Retinal pigment epithelial cell (primary cell): ENCODE measurements around the gene TCF23.
"Not testable (repeated sequence)": the region's sequence is repeated elsewhere in the genome, so short reads cannot be mapped to it uniquely, and the experiment has no call there.

ENCODE experiments used
- DNase-seq: peaks from one replicate; pipeline ENCODE4 v3.0.0-alpha.2; 2010; ENCODE audit warnings: low read depth
- H3K4me3 ChIP-seq: 2 replicates; pipeline ENCODE4 v1.5.1; 2011; ENCODE audit warnings: mild to moderate bottlenecking, low read length, control low read depth, moderate library complexity
- TF ChIP-seq, protein P1 (sequence below): conservative IDR thresholded peaks from 2 replicates; pipeline ENCODE4 v1.5.1; 2011; ENCODE audit warnings: low read depth, low read length, control low read depth, inconsistent platforms

The TCF23 gene

DNA sequence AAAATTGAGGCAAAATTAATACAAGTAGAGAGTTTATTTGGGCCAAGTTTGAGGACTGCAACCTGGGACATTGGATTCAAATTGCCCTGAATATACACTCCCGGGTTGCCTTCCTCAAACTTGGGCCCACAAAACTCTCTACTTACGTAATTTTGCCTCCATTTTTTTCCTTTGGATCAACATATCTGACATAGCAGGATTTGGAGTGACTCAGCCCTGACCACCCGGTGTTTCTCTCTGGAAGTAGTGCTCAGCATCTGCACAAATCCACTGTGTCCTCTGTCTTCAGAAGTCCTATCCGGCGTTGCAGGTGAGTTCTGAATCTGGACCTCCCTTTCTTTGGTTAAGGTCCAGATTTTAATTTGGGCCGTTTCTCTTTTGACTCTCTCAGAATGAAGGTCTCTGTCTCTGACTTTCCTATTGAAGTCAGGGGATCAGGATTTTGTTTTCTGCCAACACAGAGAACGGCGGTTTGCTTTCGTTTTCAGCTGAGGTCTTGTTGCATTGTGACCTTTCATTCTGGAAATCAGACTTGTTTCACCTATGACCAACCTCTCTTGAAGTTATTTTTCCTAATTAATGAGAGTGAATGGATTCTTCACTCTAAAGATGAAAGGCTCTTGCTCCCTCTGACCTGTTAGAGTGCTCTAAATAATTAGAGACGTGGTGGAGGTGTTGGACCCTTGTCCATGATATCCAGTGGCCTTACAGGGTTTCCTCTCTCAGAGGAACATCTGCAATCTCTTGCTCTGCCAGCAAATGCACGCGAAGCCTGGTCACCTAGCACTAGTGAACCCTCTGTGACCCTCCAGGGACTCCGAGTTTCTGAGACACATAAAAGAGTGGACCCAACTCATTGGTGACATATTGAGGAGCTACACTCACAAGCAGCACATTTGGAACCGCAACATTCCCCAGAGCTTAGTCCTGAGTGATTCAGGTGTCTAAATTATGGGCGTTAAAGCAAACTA, 13.6 kb downstream of the TCF23 start:
- TF ChIP-seq, protein P1, sequence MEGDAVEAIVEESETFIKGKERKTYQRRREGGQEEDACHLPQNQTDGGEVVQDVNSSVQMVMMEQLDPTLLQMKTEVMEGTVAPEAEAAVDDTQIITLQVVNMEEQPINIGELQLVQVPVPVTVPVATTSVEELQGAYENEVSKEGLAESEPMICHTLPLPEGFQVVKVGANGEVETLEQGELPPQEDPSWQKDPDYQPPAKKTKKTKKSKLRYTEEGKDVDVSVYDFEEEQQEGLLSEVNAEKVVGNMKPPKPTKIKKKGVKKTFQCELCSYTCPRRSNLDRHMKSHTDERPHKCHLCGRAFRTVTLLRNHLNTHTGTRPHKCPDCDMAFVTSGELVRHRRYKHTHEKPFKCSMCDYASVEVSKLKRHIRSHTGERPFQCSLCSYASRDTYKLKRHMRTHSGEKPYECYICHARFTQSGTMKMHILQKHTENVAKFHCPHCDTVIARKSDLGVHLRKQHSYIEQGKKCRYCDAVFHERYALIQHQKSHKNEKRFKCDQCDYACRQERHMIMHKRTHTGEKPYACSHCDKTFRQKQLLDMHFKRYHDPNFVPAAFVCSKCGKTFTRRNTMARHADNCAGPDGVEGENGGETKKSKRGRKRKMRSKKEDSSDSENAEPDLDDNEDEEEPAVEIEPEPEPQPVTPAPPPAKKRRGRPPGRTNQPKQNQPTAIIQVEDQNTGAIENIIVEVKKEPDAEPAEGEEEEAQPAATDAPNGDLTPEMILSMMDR: no peak
- DNase-seq: no peak
- H3K4me3 ChIP-seq: no peak overlapping the region

DNA sequence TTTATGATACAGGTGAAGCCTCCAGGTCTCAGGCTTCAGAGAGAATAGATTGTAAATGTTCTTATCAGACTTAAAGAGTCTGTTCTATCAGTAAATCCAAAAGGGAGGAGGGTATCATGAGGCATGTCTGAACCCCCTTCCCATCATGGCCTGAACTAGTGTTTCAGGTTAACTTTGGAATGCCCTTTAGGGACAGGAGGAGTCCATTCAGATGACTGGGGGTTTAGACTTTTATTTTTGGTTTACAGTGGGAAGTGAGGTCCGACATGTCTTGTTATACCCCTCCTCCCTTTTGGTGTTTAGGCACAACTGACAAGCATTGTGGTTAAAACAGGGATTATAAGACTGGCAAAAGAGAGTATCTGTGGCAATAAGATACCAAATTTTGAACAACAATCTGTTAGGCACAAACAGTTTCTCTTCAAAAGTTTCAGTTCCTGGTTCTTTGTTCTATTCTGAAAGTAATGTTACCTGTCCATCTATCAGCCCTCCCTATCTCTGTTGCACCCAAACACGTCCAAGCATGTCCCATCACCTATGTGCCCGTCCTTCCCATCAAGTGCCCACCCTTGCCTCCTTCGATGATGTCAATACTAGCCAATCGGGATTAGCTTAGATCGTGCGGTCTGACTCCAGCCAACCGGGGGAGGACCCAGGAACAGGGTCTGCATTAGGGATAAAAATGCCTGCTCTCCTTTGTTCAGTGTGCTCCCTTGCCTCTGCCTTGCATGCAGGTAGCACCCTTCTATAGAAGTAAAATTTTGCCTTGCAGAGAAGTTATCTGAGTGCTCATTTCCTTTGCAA, 16.4 kb downstream of the TCF23 start:
- DNase-seq: no peak
- TF ChIP-seq, protein P1: no peak
- no peak overlapping the region for H3K4me3 ChIP-seq

DNA sequence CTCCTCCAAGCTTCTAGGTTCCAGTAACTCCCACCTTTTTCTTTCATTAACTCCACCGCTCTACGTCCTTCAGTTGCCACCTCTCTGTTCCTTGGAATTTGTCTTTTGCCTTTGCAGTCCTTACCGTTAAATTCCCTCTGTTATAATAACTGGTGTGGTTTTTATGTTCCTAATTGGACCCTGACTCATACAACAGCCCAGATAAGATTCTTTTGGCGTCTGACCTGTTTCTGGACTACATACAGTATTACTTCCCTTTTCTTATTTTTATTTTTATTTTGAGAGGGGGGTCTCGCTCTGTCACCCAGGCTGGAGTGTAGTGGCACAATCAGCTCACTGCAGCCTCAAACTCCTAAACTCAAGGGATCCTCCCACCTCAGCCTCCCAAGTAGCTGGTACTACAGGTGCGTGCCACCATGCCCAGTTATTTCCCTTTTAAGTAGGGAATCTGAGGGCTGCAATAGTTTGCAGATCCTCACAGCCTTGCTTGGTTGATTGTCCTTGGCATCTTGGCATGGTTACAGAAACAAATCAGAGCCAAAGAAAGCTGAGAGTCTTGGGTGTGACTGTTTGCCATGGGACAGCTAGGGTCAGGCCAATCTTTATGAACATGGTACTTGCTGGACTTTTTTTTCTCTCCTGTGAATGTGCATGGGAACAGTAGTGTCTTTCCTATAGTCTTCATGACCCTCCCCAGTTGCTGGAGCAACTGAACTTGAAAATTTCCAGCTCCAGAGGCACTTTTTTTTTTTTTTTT, 22.0 kb downstream of the TCF23 start:
- DNase-seq: no peak
- TF ChIP-seq, protein P1: no peak
- H3K4me3 ChIP-seq: no peak overlapping the region

DNA sequence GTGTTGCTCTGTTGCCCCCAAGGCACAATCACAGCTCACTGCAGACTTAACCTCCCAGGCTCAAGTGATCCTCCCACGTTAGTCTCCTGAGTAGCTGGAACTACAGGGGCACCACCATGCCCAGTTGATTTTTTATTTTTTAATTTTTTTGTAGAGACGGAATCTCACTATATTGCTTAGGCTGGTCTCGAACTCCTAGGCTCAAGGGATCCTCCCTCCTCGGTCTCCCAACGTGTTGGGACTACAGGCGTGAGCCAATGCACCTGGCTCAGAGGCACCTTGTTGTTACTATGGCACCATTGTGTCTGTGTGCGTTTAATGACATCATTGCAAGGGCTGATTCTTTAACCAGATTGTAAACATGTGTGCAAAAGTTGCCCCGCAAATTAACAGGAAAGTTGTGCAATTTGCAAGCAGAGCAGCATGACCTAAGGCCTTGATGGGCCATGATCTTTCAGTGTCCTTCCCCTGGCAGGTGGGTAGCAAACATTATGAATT, 22.6 kb downstream of the TCF23 start:
- TF ChIP-seq, protein P1: no peak
- DNase-seq: no peak

DNA sequence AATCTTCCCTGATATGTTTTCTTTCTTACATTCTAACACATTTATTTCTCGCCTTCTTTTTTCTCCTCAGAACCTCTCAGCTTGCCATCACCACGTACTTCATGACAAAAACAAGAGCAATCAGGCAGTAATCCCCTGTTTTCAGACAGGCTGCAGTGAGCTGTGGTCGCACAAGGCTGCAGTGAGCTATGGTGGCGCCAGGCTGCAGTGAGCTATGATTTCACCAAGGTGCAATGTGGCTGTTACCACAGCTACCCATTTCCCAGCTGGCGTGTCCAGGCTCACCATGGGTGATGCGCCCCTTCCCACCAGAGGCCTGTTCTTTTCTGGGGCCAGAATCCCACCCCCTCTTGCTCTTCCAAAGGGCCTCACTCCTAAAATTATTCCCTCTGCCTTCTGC, 25.8 kb downstream of the TCF23 start:
- TF ChIP-seq, protein P1: no peak
- no peak for DNase-seq
- no peak overlapping the region for H3K4me3 ChIP-seq

More for the DNA sequence above, 22.6 kb downstream of the TCF23 start:
- no peak overlapping the region for H3K4me3 ChIP-seq

DNA sequence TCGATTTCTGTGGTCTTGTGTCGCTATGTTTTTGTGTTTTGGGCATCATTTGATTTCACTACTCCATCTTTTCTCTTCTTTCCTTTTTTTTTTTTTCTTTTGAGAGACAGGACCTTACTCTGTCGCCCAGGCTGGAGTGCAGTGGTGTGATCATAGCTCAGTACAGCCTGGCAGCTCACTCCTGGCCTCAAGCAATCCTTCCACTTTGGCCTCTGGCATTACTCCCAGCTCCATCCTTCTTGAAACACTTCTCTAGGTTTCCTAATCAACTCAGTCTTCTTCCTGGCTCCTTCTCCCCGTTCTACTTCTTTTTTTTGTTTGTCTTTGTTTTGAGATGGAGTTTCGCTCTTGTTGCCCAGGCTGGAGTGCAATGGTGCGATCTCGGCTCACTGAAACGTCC, 26.5 kb downstream of the TCF23 start:
- H3K4me3 ChIP-seq: no peak overlapping the region
- no peak for DNase-seq
- TF ChIP-seq, protein P1: no peak

DNA sequence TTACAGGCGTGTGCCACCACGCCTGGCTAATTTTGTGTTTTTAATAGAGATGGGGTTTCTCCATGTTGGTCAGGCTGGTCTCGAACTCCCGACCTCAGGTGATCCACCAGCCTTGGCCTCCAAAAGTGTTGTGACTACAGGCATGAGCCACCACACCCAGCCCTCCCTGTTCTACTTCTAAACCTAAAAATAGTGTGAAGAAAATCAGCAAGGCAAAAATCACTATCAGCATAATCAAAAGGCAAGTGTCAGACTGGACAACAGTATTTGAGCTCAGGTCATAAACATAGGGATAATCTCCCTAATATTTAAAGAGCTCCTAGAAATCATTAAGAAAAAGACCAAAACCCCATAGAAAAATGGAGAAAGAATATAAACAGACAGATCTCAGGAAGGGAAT, 27.0 kb downstream of the TCF23 start:
- not testable (repeated sequence) for DNase-seq, H3K4me3 ChIP-seq
